K562 (cell line): ENCODE results near the gene SMOC2. TPM values are rescaled to one million over a fixed set of nuclear protein-coding genes. Genes with fewer than 3 reads are reported as not detected.

Source experiments
- CHCHD3 ChIP-seq: fragments of 250-450 bp; sonication (Bioruptor Pico); IDR thresholded peaks from 2 replicates; pipeline ENCODE4 v2.1.2; 2022; ENCODE audit warnings: mild to moderate bottlenecking
- CREB1 ChIP-seq, 2 experiments: sonication (generic) in 1 of 2; formaldehyde crosslinking in 1 of 2; IDR thresholded peaks; 2 replicates each; pipeline versions ENCODE4 v1.6.1 to v1.8.0; 2012 to 2022; ENCODE audit warnings: inconsistent platforms in 1 of 2, mild to moderate bottlenecking in 1 of 2, missing genetic modification reagents in 1 of 2, moderate library complexity in 1 of 2
- NR1H2 ChIP-seq: sonication (generic); formaldehyde crosslinking; IDR thresholded peaks from 2 replicates; pipeline ENCODE4 v1.4.0; 2020; ENCODE audit warnings: mild to moderate bottlenecking, missing genetic modification reagents
- POLR3A ChIP-seq: IDR thresholded peaks from 2 replicates; pipeline ENCODE4 v1.6.1; 2011; ENCODE audit warnings: borderline replicate concordance, mild to moderate bottlenecking, moderate library complexity; ENCODE audit not compliant: insufficient read length, insufficient read depth; ENCODE audit errors: extremely low read depth
- polyA plus RNA-seq, 8 experiments: library from polyadenylated mRNA; depleted of rRNA in 4 of 8; stranded (reverse) in 5 of 8; unstranded in 3 of 8; fragments of >200 nt; fragmentation: Nextera tagmentation in 2 of 8; fragmentation: Illumina TruSeq in 1 of 8; extraction: Ambion mirVana in 2 of 8; extraction: Trizol in 1 of 8; gene quantifications; 2 replicates each; pipeline versions ENCODE4 v1.2.1 to v1.2.3, GENCODE V29; 2011 to 2014; ENCODE audit warnings: inconsistent platforms in 1 of 8, missing spikeins in 1 of 8
- total RNA-seq, 7 experiments: library from RNA; depleted of rRNA in 6 of 7; stranded (reverse); fragments of >200 nt in 6 of 7; fragmentation: Illumina TruSeq in 2 of 7; extraction: Trizol in 2 of 7; gene quantifications; 2 replicates each; pipeline versions ENCODE4 v1.2.1 to v1.2.3, GENCODE V29; 2011 to 2021; ENCODE audit warnings: low replicate concordance in 1 of 7
- TF ChIP-seq, protein P1 (sequence below): sonication (generic); formaldehyde crosslinking; IDR thresholded peaks from 2 replicates; pipeline ENCODE4 v1.4.0; 2020; ENCODE audit warnings: mild to moderate bottlenecking, missing genetic modification reagents
- TF ChIP-seq, protein P2 (sequence below), 3 experiments: IDR thresholded peaks in 2 of 3; conservative IDR thresholded peaks in 1 of 3; 2 replicates each; pipeline ENCODE4 v1.5.1; 2011 to 2012; ENCODE audit warnings: low read length in 3 of 3, mild to moderate bottlenecking in 3 of 3, control low read depth in 2 of 3, improper control_type of control experiment in 1 of 3, inconsistent platforms in 1 of 3, low read depth in 1 of 3, mixed read lengths in 1 of 3, moderate library complexity in 1 of 3; ENCODE audit not compliant: insufficient read depth in 2 of 3
- TF ChIP-seq, protein P3 (sequence below): IDR thresholded peaks from 2 replicates; pipeline ENCODE4 v1.6.1; 2016; ENCODE audit warnings: missing genetic modification characterization, missing compliant biosample characterization
- TF ChIP-seq, protein P4 (sequence below): fragments of 200-800 bp; sonication (Bioruptor generic); IDR thresholded peaks from 2 replicates; pipeline ENCODE4 v1.6.1; 2017; ENCODE audit warnings: missing genetic modification characterization, missing compliant biosample characterization
- TF ChIP-seq, protein P5 (sequence below): fragments of 450-650 bp; IDR thresholded peaks from one replicate; pipeline ENCODE4 v1.6.1; 2018; ENCODE audit warnings: mild to moderate bottlenecking, moderate library complexity; ENCODE audit not compliant: partially characterized antibody
- TF ChIP-seq, protein P6 (sequence below): fragments of 250-450 bp; sonication (Bioruptor Pico); IDR thresholded peaks from 2 replicates; pipeline ENCODE4 v1.5.0; 2021; ENCODE audit warnings: mild to moderate bottlenecking, borderline replicate concordance

The SMOC2 gene
- total and polyA plus RNA-seq, 9 of the 15 experiments (the other 6 are each of a cell fraction or from before 2014, with no cell fraction given) = 0.45 to 2.3 (median 1.1) TPM

DNA sequence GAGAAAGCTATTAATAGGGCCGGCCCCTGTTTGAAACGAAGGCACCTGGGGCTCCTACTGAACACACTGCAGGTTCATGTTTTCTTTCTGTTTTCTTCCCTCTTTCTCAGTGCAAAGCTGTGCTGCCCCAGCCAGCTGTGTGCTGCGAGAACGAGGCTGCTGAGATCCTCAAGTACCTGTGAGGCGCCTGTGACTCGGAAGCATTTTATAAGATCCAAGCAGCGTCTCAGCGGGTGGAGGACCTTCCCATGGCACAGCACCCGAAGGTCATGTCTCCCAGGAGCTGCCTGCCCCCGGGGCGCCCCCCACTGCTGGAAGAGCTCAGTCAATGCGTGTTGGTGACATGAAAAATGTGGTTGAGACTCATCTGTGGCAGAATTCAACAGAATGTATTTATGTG is 66.3 kb downstream of the SMOC2 start (continued):
- TF ChIP-seq, protein P1, sequence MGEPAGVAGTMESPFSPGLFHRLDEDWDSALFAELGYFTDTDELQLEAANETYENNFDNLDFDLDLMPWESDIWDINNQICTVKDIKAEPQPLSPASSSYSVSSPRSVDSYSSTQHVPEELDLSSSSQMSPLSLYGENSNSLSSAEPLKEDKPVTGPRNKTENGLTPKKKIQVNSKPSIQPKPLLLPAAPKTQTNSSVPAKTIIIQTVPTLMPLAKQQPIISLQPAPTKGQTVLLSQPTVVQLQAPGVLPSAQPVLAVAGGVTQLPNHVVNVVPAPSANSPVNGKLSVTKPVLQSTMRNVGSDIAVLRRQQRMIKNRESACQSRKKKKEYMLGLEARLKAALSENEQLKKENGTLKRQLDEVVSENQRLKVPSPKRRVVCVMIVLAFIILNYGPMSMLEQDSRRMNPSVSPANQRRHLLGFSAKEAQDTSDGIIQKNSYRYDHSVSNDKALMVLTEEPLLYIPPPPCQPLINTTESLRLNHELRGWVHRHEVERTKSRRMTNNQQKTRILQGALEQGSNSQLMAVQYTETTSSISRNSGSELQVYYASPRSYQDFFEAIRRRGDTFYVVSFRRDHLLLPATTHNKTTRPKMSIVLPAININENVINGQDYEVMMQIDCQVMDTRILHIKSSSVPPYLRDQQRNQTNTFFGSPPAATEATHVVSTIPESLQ (CRISPR knock-in tag) = no peak
- TF ChIP-seq, protein P2, sequence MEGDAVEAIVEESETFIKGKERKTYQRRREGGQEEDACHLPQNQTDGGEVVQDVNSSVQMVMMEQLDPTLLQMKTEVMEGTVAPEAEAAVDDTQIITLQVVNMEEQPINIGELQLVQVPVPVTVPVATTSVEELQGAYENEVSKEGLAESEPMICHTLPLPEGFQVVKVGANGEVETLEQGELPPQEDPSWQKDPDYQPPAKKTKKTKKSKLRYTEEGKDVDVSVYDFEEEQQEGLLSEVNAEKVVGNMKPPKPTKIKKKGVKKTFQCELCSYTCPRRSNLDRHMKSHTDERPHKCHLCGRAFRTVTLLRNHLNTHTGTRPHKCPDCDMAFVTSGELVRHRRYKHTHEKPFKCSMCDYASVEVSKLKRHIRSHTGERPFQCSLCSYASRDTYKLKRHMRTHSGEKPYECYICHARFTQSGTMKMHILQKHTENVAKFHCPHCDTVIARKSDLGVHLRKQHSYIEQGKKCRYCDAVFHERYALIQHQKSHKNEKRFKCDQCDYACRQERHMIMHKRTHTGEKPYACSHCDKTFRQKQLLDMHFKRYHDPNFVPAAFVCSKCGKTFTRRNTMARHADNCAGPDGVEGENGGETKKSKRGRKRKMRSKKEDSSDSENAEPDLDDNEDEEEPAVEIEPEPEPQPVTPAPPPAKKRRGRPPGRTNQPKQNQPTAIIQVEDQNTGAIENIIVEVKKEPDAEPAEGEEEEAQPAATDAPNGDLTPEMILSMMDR (IDR thresholded peaks at IDR 0.05 in 2 of 3, conservative IDR thresholded peaks at IDR 0.05 in 1 of 3; ENCODE audit: insufficient read depth in 2 of 3, low read depth in 1 of 3, low read length in 3 of 3) = no peak
- TF ChIP-seq, protein P3, sequence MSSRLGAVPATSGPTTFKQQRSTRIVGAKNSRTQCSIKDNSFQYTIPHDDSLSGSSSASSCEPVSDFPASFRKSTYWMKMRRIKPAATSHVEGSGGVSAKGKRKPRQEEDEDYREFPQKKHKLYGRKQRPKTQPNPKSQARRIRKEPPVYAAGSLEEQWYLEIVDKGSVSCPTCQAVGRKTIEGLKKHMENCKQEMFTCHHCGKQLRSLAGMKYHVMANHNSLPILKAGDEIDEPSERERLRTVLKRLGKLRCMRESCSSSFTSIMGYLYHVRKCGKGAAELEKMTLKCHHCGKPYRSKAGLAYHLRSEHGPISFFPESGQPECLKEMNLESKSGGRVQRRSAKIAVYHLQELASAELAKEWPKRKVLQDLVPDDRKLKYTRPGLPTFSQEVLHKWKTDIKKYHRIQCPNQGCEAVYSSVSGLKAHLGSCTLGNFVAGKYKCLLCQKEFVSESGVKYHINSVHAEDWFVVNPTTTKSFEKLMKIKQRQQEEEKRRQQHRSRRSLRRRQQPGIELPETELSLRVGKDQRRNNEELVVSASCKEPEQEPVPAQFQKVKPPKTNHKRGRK (tag) = no peak
- TF ChIP-seq, protein P4, sequence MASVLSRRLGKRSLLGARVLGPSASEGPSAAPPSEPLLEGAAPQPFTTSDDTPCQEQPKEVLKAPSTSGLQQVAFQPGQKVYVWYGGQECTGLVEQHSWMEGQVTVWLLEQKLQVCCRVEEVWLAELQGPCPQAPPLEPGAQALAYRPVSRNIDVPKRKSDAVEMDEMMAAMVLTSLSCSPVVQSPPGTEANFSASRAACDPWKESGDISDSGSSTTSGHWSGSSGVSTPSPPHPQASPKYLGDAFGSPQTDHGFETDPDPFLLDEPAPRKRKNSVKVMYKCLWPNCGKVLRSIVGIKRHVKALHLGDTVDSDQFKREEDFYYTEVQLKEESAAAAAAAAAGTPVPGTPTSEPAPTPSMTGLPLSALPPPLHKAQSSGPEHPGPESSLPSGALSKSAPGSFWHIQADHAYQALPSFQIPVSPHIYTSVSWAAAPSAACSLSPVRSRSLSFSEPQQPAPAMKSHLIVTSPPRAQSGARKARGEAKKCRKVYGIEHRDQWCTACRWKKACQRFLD (CRISPR knock-in tag) = no peak
- TF ChIP-seq CHCHD3 (CRISPR knock-in tag) = no peak
- TF ChIP-seq, protein P5, sequence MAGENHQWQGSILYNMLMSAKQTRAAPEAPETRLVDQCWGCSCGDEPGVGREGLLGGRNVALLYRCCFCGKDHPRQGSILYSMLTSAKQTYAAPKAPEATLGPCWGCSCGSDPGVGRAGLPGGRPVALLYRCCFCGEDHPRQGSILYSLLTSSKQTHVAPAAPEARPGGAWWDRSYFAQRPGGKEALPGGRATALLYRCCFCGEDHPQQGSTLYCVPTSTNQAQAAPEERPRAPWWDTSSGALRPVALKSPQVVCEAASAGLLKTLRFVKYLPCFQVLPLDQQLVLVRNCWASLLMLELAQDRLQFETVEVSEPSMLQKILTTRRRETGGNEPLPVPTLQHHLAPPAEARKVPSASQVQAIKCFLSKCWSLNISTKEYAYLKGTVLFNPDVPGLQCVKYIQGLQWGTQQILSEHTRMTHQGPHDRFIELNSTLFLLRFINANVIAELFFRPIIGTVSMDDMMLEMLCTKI = no peak
- no peak for TF ChIP-seq CREB1 (IDR thresholded peaks at IDR 0.05)
- no peak for TF ChIP-seq CREB1 (CRISPR knock-in tag; IDR thresholded peaks at IDR 0.05)
- no peak for TF ChIP-seq POLR3A
- TF ChIP-seq, protein P6, sequence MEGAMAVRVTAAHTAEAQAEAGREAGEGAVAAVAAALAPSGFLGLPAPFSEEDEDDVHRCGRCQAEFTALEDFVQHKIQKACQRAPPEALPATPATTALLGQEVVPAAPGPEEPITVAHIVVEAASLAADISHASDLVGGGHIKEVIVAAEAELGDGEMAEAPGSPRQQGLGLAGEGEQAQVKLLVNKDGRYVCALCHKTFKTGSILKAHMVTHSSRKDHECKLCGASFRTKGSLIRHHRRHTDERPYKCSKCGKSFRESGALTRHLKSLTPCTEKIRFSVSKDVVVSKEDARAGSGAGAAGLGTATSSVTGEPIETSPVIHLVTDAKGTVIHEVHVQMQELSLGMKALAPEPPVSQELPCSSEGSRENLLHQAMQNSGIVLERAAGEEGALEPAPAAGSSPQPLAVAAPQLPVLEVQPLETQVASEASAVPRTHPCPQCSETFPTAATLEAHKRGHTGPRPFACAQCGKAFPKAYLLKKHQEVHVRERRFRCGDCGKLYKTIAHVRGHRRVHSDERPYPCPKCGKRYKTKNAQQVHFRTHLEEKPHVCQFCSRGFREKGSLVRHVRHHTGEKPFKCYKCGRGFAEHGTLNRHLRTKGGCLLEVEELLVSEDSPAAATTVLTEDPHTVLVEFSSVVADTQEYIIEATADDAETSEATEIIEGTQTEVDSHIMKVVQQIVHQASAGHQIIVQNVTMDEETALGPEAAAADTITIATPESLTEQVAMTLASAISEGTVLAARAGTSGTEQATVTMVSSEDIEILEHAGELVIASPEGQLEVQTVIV (CRISPR knock-in tag) = no peak
- TF ChIP-seq NR1H2 (CRISPR knock-in tag) = no peak
